Heart left ventricle (tissue), 16 donors: ENCODE results near the gene CDC20. TPM values are rescaled to one million over a fixed set of nuclear protein-coding genes. Genes with fewer than 3 reads are reported as not detected.
"Not testable (repeated sequence)": the region's sequence is repeated elsewhere in the genome, so short reads cannot be mapped to it uniquely, and the experiment has no call there.

Experiments
- ATAC-seq, 4 donors: fragments of 200-7000 bp; cut with Tn5 transposase; one replicate each; pipeline ENCODE4 v1.9.1; 2020 to 2022; ENCODE audit warnings: moderate library complexity in 4 of 4, mild to moderate bottlenecking in 3 of 4, moderate number of reproducible peaks in 1 of 4
- DNase-seq, 5 donors: peaks; one replicate each; pipeline ENCODE4 v3.0.0-alpha.2; 2020
- H3K27ac ChIP-seq, 12 donors: fragments of 200-600 bp; sonication (generic) in 4 of 12; one replicate each; pipeline versions ENCODE4 v1.5.0 to v1.8.0; 2016 to 2022; ENCODE audit warnings: mild to moderate bottlenecking in 2 of 12
- H3K27me3 ChIP-seq, 9 donors: fragments of 200-600 bp; sonication (generic) in 2 of 9; one replicate each; pipeline versions ENCODE4 v1.5.1 to v1.8.0; 2016 to 2022; ENCODE audit warnings: mild to moderate bottlenecking in 3 of 9
- H3K36me3 ChIP-seq, 9 donors: fragments of 200-600 bp; sonication (generic) in 2 of 9; one replicate each; pipeline versions ENCODE4 v1.5.0 to v1.8.0; 2018 to 2022; ENCODE audit warnings: mild to moderate bottlenecking in 2 of 9
- H3K4me1 ChIP-seq, 12 donors: fragments of 200-600 bp; sonication (generic) in 4 of 12; one replicate each; pipeline versions ENCODE4 v1.5.0 to v1.8.0; 2016 to 2022; ENCODE audit warnings: mild to moderate bottlenecking in 3 of 12
- H3K4me3 ChIP-seq, 12 donors: fragments of 200-600 bp; sonication (generic) in 4 of 12; one replicate each; pipeline versions ENCODE4 v1.5.0 to v1.8.0; 2017 to 2022; ENCODE audit warnings: mild to moderate bottlenecking in 9 of 12, moderate library complexity in 4 of 12
- H3K9me3 ChIP-seq, 12 donors: fragments of 200-600 bp; sonication (generic) in 4 of 12; one replicate each; pipeline versions ENCODE4 v1.5.0 to v1.8.0; 2016 to 2022; ENCODE audit warnings: mild to moderate bottlenecking in 1 of 12
- POLR2A ChIP-seq, 2 donors: fragments of 450-650 bp; IDR thresholded peaks; one replicate each; pipeline ENCODE4 v1.6.1; 2017; ENCODE audit warnings: antibody characterized with exemption in 2 of 2, mild to moderate bottlenecking in 2 of 2, moderate library complexity in 2 of 2
- WGBS, 4 donors: extraction: QIAGEN DNeasy Blood & Tissue Kit in 2 of 4; methylation state at CpG; one replicate each; pipeline versions ENCODE4 v1.1.5 to v1.1.7; 2013 to 2018; 5-methylcytosine and 5-hydroxymethylcytosine counted together
- intact Hi-C, 10 donors: fragments of 100-400 bp; cut with DNase I; formaldehyde crosslinking; loops; one replicate each; pipeline versions ENCODE4 v1.11.1 to v1.14.2; 2022
- polyA plus RNA-seq, 2 donors: library from polyadenylated mRNA; stranded (reverse); fragments of 200-250 nt; gene quantifications; one replicate each; pipeline ENCODE4 v1.2.3, GENCODE V29; 2013
- total RNA-seq, 9 donors: library from RNA; depleted of rRNA in 2 of 9; stranded (reverse); fragments of >200 nt in 2 of 9; fragmentation: NEBNext Ultra II Directional in 3 of 9; extraction: Animal tissue kit (Norgen Biotek cat#: 25700) in 3 of 9; gene quantifications; one replicate each; pipeline versions ENCODE4 v1.1.0 to v1.2.4, GENCODE V29; 2016 to 2023
- TF ChIP-seq, protein P1 (sequence below), 12 donors: fragments of 200-600 bp; sonication (generic) in 4 of 12; IDR thresholded peaks; one replicate each; pipeline versions ENCODE4 v1.5.0 to v1.8.0; 2018 to 2022; ENCODE audit warnings: antibody characterized with exemption in 12 of 12, mild to moderate bottlenecking in 5 of 12
- donor health status: ischemic (EF 13 %, LVEDD 7.1; RV severe dilation, severe dysfunction).
- donor health status: healthy with polysubstance abuse.
- donor health status: DM: no; HTN: yes; CAD: no.
- donor health status: DM: no; HTN: no; CAD: no.
- donor health status: ischemic (EF 25% LVEDD 6.9; RV normal size, moderate dysfunction).
- donor health status: ischemic (EF 25% LVEDD 5.7; RV mildly dilated, moderate dysfunction).
- donor health status: healthy.
- donor health status: DM: yes; HTN: yes; CAD: no.
- donor health status: ischemic (EF 35%, LVEDD 5.7; RV mildly dilated, moderate dysfunction).
- donor health status: nonischemic (EF 11% LVEDD 7.7; RV severe dilation, severe dysfunction).
- donor health status: DM: yes; HTN: yes; CAD: no.
- donor health status: PGD.
- donor health status: ischemic (EF 29% LVEDD 5.4; RV normal size, mild dysfunction).
- donor health status: nonischemic (EF 23%, LVEDD 6.1; RV moderate dilation, normal function).

The CDC20 gene
- total and polyA plus RNA-seq, 11 donors, result 0.38 to 16.9 (median 1.5) TPM

DNA sequence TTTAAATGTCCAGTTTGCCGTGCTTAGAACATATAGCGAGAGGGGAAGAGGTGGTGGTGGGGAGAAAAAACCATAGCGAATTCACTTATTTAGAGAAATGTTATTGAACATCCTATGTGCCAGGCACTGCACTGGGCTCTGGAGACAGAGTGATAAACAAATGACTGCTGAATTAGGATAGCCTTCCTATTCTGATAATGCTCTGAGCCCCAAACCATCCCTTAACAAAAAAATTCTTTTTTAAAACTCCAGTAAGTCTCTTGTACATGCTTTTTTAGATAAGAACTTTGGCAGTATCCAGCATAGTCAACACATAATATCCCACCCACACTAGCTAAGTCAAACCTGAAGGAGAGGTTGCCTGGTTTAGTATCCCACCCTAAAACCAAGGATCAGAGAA is 39.4 kb downstream of the CDC20 start:
- 96 to 98% (median 97%) methylated on average over 3 of the region's 3 CpGs for WGBS, 4 donors

DNA sequence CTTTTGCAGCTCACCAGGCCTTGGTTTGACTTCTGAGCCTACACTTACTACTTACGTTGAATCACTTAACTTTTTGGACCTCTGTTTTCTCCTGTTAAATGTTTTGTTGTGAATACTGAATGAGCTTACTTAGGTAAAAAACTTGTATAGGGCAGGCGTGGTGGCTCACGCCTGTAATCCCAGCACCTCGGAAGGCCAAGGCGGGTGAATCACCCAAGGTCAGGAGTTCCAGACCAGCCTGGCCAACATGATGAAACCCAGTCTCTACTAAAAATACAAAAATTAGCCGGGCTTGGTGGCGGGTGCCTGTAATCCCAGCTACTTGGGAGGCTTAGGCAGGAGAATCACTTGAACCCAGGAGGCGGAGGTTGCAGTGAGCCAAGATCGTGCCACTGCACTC is 41.7 kb downstream of the CDC20 start:
- WGBS, 4 donors, result 95 to 99% (median 97%) methylated on average over 9 of the region's 9 CpGs
- H3K36me3 ChIP-seq, result peaks cover 0 to 61% (median 39%) of the 10 kb centered on the region in 9 donors
- H3K27me3 ChIP-seq, H3K4me3 ChIP-seq, H3K4me1 ChIP-seq, intact Hi-C loops, ATAC-seq, H3K27ac ChIP-seq, H3K9me3 ChIP-seq, DNase-seq: not testable (repeated sequence)

More for the DNA sequence above, 39.4 kb downstream of the CDC20 start:
- Histone ChIP-seq H3K4me1 (peaks cover 0 to 5% (median 0%) of the 10 kb centered on the region in 12 donors), H3K9me3 (no peaks in the 10 kb centered on the region), H3K27ac (no peak overlapping the region), H3K36me3 (peaks cover 0 to 56% (median 20%) of the 10 kb centered on the region in 9 donors), H3K27me3 (no peaks in the 10 kb centered on the region), H3K4me3 (no peak overlapping the region)
- TF ChIP-seq, protein P1, sequence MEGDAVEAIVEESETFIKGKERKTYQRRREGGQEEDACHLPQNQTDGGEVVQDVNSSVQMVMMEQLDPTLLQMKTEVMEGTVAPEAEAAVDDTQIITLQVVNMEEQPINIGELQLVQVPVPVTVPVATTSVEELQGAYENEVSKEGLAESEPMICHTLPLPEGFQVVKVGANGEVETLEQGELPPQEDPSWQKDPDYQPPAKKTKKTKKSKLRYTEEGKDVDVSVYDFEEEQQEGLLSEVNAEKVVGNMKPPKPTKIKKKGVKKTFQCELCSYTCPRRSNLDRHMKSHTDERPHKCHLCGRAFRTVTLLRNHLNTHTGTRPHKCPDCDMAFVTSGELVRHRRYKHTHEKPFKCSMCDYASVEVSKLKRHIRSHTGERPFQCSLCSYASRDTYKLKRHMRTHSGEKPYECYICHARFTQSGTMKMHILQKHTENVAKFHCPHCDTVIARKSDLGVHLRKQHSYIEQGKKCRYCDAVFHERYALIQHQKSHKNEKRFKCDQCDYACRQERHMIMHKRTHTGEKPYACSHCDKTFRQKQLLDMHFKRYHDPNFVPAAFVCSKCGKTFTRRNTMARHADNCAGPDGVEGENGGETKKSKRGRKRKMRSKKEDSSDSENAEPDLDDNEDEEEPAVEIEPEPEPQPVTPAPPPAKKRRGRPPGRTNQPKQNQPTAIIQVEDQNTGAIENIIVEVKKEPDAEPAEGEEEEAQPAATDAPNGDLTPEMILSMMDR (IDR thresholded peaks at IDR 0.05), result no peak
- no peak for TF ChIP-seq POLR2A (IDR thresholded peaks at IDR 0.05)
- DNase-seq, result no peak
- ATAC-seq, result no peak
- intact Hi-C loops, result no loop called here

GRCh38 chr1:43402089-43402865 is 43.5 kb downstream of the CDC20 start:
- no peak overlapping the region for H3K27ac ChIP-seq
- 87 to 91% (median 89%) methylated on average over 6 of the region's 6 CpGs for WGBS, 4 donors
- DNase-seq, result no peak

GRCh38 chr1:43404353-43404752 is 45.6 kb downstream of the CDC20 start:
- peaks cover 0 to 11% (median 2%) of the 10 kb centered on the region in 12 donors for H3K4me1 ChIP-seq
- H3K27me3 ChIP-seq, result no peaks in the 10 kb centered on the region
- TF ChIP-seq POLR2A (IDR thresholded peaks at IDR 0.05), result no peak
- TF ChIP-seq, protein P1 (IDR thresholded peaks at IDR 0.05), result no peak
- 95 to 99% (median 96%) methylated on average over 6 of the region's 6 CpGs for WGBS, 4 donors
- H3K27ac ChIP-seq, result no peak overlapping the region
- no peaks in the 10 kb centered on the region for H3K9me3 ChIP-seq
- DNase-seq (no peak), ATAC-seq (no peak)
- intact Hi-C loops, result no loop called here
- peaks cover 4 to 80% (median 64%) of the 10 kb centered on the region in 9 donors for H3K36me3 ChIP-seq
- H3K4me3 ChIP-seq, result no peak overlapping the region

More at GRCh38 chr1:43402089-43402865, 43.5 kb downstream of the CDC20 start:
- Histone ChIP-seq H3K9me3 (no peaks in the 10 kb centered on the region), H3K36me3 (peaks cover 0 to 62% (median 46%) of the 10 kb centered on the region in 9 donors), H3K4me1 (peaks cover 0 to 11% (median 2%) of the 10 kb centered on the region in 12 donors), H3K4me3 (no peak overlapping the region), H3K27me3 (no peaks in the 10 kb centered on the region)
- no peak for ATAC-seq
- intact Hi-C loops, result no loop called here
- no peak for TF ChIP-seq POLR2A (IDR thresholded peaks at IDR 0.05)
- TF ChIP-seq, protein P1 (IDR thresholded peaks at IDR 0.05), result no peak
